Kidney epithelial cell (primary cell): ENCODE data around the gene VCAM1. TPM values are rescaled to one million over a fixed set of nuclear protein-coding genes. Genes with fewer than 3 reads are reported as not detected.

ENCODE experiments used
- DNase-seq: peaks from one replicate; pipeline ENCODE4 v3.0.0-alpha.2; 2010; ENCODE audit warnings: low read depth
- H3K27me3 ChIP-seq: 2 replicates; pipeline ENCODE4 v1.6.0; 2011; ENCODE audit warnings: low read length; ENCODE audit not compliant: control insufficient read depth, insufficient read depth
- H3K36me3 ChIP-seq: 2 replicates; pipeline ENCODE4 v1.5.1; 2011; ENCODE audit warnings: low read length; ENCODE audit not compliant: control insufficient read depth, insufficient read depth
- H3K4me3 ChIP-seq: 2 replicates; pipeline ENCODE4 v1.5.1; 2011; ENCODE audit warnings: low read depth, mild to moderate bottlenecking, control low read depth, low read length
- CTCF ChIP-seq: IDR thresholded peaks from 2 replicates; pipeline ENCODE4 v1.5.1; 2011; ENCODE audit warnings: mild to moderate bottlenecking, moderate library complexity, low read length, control low read depth, inconsistent platforms; ENCODE audit not compliant: insufficient read depth, poor library complexity, severe bottlenecking
- total RNA-seq: library from RNA; depleted of rRNA; stranded (reverse); fragments of >200 nt; gene quantifications from 2 replicates; pipeline ENCODE4 v1.2.3, GENCODE V29; 2015

Gene VCAM1
- total RNA-seq, 1 donor from 2014 or later = 63.8 TPM

GRCh38 chr1:100782473-100783039 is 63.0 kb downstream of the VCAM1 start:
- DNase-seq = no peak
- no peak overlapping the region for H3K4me3 ChIP-seq

GRCh38 chr1:100785470-100786052 is 66.0 kb downstream of the VCAM1 start:
- no peak for DNase-seq
- no peaks in the 10 kb centered on the region for H3K27me3 ChIP-seq
- no peaks in the 10 kb centered on the region for H3K36me3 ChIP-seq
- TF ChIP-seq CTCF = no peak
- H3K4me3 ChIP-seq = no peak overlapping the region

More at GRCh38 chr1:100782473-100783039, 63.0 kb downstream of the VCAM1 start:
- Histone ChIP-seq H3K36me3 (no peaks in the 10 kb centered on the region), H3K27me3 (no peaks in the 10 kb centered on the region)
- TF ChIP-seq CTCF = no peak

GRCh38 chr1:100786870-100787269 is 67.3 kb downstream of the VCAM1 start:
- no peaks in the 10 kb centered on the region for H3K27me3 ChIP-seq
- TF ChIP-seq CTCF = no peak
- DNase-seq = no peak
- no peak overlapping the region for H3K4me3 ChIP-seq
- H3K36me3 ChIP-seq = no peaks in the 10 kb centered on the region

Other genes with a start within 250 kb of the VCAM1 start
- not detected in 2 replicates for gene GPR88, start 181.6 kb upstream of the VCAM1 start, total RNA-seq
- 10.2 and 10.7 TPM in 2 replicates for gene EXTL2, start 175.1 kb downstream of the VCAM1 start, total RNA-seq
- 36.4 and 40.1 TPM in 2 replicates for gene SLC30A7, start 176.3 kb downstream of the VCAM1 start, total RNA-seq